ENCODE data around the gene SOWAHB. TPM values are rescaled to one million over a fixed set of nuclear protein-coding genes. Genes with fewer than 3 reads are reported as not detected.

Gene SOWAHB
- total RNA-seq, 1 experiment from 2014 or later: not detected

DNA sequence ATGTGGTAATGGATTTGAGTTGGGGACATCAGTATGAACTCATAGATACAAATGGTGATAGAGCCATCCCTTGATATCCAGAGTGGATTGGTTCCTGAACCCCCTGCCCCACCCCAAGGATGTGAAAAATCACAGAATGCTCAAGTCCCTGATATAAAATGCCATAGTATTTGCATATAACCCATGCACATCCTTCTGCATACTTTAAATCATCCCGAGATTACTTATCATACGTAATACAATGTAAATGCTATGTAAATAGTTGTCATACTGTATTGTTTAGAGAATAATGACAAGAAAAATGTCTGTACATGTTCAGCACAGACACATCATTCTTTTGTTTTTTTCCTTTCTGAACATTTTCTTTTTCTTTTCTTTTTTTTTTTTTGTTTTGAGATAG, 32.7 kb upstream of the SOWAHB start:
- DNase-seq: no peak
- no peak overlapping the region for H2AFZ ChIP-seq (ENCODE audit: low read length)
- H3K27me3 ChIP-seq (ENCODE audit: low read length): no peaks in the 10 kb centered on the region
- H3K4me2 ChIP-seq (ENCODE audit: low read depth, low read length, poor library complexity, severe bottlenecking): no peak overlapping the region
- no peak overlapping the region for H3K4me3 ChIP-seq (ENCODE audit: low read length)
- no peaks in the 10 kb centered on the region for H3K36me3 ChIP-seq (ENCODE audit: insufficient read depth, low read length)
- H3K27ac ChIP-seq (ENCODE audit: low read length): no peak overlapping the region
- H4K20me1 ChIP-seq (ENCODE audit: insufficient read depth, low read depth, low read length): no peaks in the 10 kb centered on the region
- no peaks in the 10 kb centered on the region for H3K9me3 ChIP-seq (ENCODE audit: low read length)
- H3K9me2 ChIP-seq (replicated peaks; ENCODE audit: insufficient read depth, low read length): no peaks in the 10 kb centered on the region
- H3K4me1 ChIP-seq (ENCODE audit: low read length): no peaks in the 10 kb centered on the region
- no peak overlapping the region for H3K9ac ChIP-seq (ENCODE audit: low read length)
- H3K79me2 ChIP-seq (ENCODE audit: low read length): no peaks in the 10 kb centered on the region

DNA sequence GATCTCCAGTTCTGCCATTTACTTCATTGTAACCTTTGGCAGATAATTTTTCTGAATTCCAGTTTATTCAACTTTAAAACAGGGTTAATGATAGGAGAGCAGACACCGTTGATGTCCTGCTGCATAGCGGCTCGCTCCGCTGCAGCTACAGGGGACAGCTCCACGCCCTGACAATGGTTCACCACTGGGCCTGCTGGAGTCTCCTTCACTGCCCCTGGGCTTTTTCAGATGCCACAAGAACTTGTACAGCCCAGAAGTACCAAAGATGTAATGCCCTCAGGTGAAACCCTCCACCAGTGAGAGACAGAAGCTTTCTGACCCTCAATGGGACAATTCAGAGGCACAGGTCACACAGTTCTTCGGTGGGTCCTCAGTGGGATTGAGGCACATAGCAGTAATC, 28.9 kb upstream of the SOWAHB start:
- H3K27ac ChIP-seq (ENCODE audit: low read length): no peak overlapping the region
- H3K4me2 ChIP-seq (ENCODE audit: low read depth, low read length, poor library complexity, severe bottlenecking): no peak overlapping the region
- no peaks in the 10 kb centered on the region for H3K36me3 ChIP-seq (ENCODE audit: insufficient read depth, low read length)
- H3K4me1 ChIP-seq (ENCODE audit: low read length): no peaks in the 10 kb centered on the region
- H3K79me2 ChIP-seq (ENCODE audit: low read length): no peaks in the 10 kb centered on the region
- no peaks in the 10 kb centered on the region for H3K9me3 ChIP-seq (ENCODE audit: low read length)
- no peaks in the 10 kb centered on the region for H3K9me2 ChIP-seq (replicated peaks; ENCODE audit: insufficient read depth, low read length)
- H3K9ac ChIP-seq (ENCODE audit: low read length): no peak overlapping the region
- DNase-seq: no peak
- H4K20me1 ChIP-seq (ENCODE audit: insufficient read depth, low read depth, low read length): no peaks in the 10 kb centered on the region
- no peaks in the 10 kb centered on the region for H3K27me3 ChIP-seq (ENCODE audit: low read length)
- no peak overlapping the region for H2AFZ ChIP-seq (ENCODE audit: low read length)
- no peak overlapping the region for H3K4me3 ChIP-seq (ENCODE audit: low read length)

DNA sequence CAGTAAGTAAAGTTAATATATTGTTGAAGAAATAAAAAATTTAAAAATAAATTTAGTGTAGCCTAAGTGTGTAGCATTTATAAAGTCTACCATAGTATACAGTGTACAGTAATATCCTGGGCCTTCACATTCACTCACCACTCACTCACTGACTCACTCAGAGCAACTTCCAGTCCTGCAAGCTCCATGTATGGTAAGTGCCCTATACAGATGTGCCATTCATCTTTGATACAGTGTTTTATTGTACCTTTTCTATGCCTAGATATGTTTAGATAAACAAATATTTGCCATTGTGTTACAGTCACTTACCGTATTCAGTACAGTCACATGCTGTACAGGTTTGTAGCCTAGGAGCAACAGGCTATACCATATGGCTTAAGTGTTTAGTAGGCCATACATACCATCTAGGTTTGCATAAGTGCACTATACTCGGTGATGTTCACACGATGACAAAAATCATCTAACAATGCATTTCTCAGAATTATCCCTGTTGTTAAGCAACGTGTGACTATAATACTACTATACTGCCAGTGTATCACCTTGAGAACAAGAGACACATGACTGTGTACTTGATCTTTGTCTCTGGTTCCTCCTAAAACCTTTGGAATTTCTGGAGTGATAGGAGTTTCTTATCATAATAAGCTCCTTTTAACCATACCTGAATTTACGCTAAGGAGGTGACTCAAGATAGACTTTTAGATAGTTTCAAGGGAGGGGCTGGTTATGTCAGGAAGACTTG, 25.8 kb upstream of the SOWAHB start:
- H3K9me2 ChIP-seq (replicated peaks; ENCODE audit: insufficient read depth, low read length): no peaks in the 10 kb centered on the region
- no peaks in the 10 kb centered on the region for H3K79me2 ChIP-seq (ENCODE audit: low read length)
- H2AFZ ChIP-seq (ENCODE audit: low read length): no peak overlapping the region
- H3K4me1 ChIP-seq (ENCODE audit: low read length): no peaks in the 10 kb centered on the region
- no peak for DNase-seq
- no peaks in the 10 kb centered on the region for H3K9me3 ChIP-seq (ENCODE audit: low read length)
- no peaks in the 10 kb centered on the region for H3K27me3 ChIP-seq (ENCODE audit: low read length)
- no peak overlapping the region for H3K4me3 ChIP-seq (ENCODE audit: low read length)
- H3K4me2 ChIP-seq (ENCODE audit: low read depth, low read length, poor library complexity, severe bottlenecking): no peak overlapping the region
- H3K27ac ChIP-seq (ENCODE audit: low read length): no peak overlapping the region
- H3K9ac ChIP-seq (ENCODE audit: low read length): no peak overlapping the region
- H4K20me1 ChIP-seq (ENCODE audit: insufficient read depth, low read depth, low read length): no peaks in the 10 kb centered on the region
- no peaks in the 10 kb centered on the region for H3K36me3 ChIP-seq (ENCODE audit: insufficient read depth, low read length)

DNA sequence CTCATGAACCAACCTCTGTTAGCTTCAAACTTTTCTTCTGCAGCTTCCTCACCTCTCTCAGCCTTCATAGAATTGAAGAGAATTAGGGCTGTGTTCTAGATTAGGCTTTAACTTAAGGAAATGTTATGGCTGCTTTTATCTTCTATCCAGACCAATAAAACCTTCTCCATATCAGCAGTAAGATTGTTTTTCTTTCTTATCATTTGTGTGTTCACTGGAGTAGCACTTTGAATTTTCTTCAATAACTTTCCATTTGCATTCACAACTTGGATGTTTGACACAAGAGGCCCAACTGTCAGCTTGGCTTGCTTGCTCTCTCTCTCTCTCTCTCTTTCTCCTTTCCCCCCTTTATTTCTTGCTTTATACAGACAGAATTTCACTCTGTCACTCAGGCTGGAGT, 22.8 kb upstream of the SOWAHB start:
- Histone ChIP-seq H3K27ac (ENCODE audit: low read length) (no peak overlapping the region), H4K20me1 (ENCODE audit: insufficient read depth, low read depth, low read length) (no peaks in the 10 kb centered on the region), H3K36me3 (ENCODE audit: insufficient read depth, low read length) (no peaks in the 10 kb centered on the region), H2AFZ (ENCODE audit: low read length) (no peak overlapping the region), H3K4me1 (ENCODE audit: low read length) (no peaks in the 10 kb centered on the region), H3K4me3 (ENCODE audit: low read length) (no peak overlapping the region), H3K27me3 (ENCODE audit: low read length) (no peaks in the 10 kb centered on the region), H3K9me3 (ENCODE audit: low read length) (no peaks in the 10 kb centered on the region), H3K4me2 (ENCODE audit: low read depth, low read length, poor library complexity, severe bottlenecking) (no peak overlapping the region), H3K9ac (ENCODE audit: low read length) (no peak overlapping the region), H3K79me2 (ENCODE audit: low read length) (no peaks in the 10 kb centered on the region), H3K9me2 (replicated peaks; ENCODE audit: insufficient read depth, low read length) (no peaks in the 10 kb centered on the region)
- no peak for DNase-seq

DNA sequence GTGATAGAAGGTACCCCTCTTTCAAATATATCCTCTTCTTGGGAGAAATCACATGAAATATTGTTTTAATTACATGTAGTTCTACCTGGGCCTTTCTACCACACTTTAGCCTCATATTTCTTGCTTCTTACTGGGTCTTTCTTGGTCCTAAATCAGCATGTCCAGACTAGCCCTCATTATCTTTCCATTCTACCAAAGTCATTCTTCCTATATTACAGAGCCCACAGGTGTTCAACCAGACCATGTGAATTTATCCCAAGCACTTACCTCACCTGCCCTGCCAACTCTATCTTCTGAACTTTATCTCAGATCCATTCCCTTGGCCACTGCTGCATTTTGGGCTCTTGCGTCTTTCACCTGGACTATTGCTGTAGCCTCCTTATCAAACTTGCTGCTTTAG, 11.8 kb upstream of the SOWAHB start:
- Histone ChIP-seq H3K4me2 (ENCODE audit: low read depth, low read length, poor library complexity, severe bottlenecking) (no peak overlapping the region), H3K9me3 (ENCODE audit: low read length) (no peaks in the 10 kb centered on the region), H3K79me2 (ENCODE audit: low read length) (no peaks in the 10 kb centered on the region), H3K4me3 (ENCODE audit: low read length) (no peak overlapping the region), H3K36me3 (ENCODE audit: insufficient read depth, low read length) (no peaks in the 10 kb centered on the region), H3K9me2 (replicated peaks; ENCODE audit: insufficient read depth, low read length) (no peaks in the 10 kb centered on the region), H2AFZ (ENCODE audit: low read length) (no peak overlapping the region), H3K9ac (ENCODE audit: low read length) (no peak overlapping the region), H3K4me1 (ENCODE audit: low read length) (no peaks in the 10 kb centered on the region), H3K27me3 (ENCODE audit: low read length) (no peaks in the 10 kb centered on the region), H3K27ac (ENCODE audit: low read length) (no peak overlapping the region), H4K20me1 (ENCODE audit: insufficient read depth, low read depth, low read length) (no peaks in the 10 kb centered on the region)
- DNase-seq: no peak

DNA sequence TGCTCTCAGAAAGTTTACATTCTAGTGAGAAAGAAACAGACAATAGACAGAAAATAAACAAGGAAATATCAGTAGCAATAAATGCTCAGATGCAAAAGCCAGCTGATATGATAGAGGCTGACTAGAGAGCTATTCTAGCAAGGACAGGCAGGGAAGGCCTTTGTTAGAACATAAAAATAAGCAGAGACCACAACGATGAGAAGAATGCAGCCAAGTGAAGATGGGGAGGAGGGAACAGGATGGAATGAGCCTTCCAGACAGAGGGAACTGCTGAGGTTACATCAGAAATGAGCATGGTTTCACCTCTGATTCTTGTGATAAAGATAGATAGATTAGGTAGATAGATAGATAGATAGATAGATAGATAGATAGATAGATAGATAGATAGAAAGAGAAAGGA, 7.6 kb upstream of the SOWAHB start:
- no peaks in the 10 kb centered on the region for H3K9me2 ChIP-seq (replicated peaks; ENCODE audit: insufficient read depth, low read length)
- no peak overlapping the region for H2AFZ ChIP-seq (ENCODE audit: low read length)
- no peak overlapping the region for H3K4me2 ChIP-seq (ENCODE audit: low read depth, low read length, poor library complexity, severe bottlenecking)
- no peaks in the 10 kb centered on the region for H3K27me3 ChIP-seq (ENCODE audit: low read length)
- no peaks in the 10 kb centered on the region for H3K36me3 ChIP-seq (ENCODE audit: insufficient read depth, low read length)
- DNase-seq: no peak
- no peaks in the 10 kb centered on the region for H4K20me1 ChIP-seq (ENCODE audit: insufficient read depth, low read depth, low read length)
- H3K9me3 ChIP-seq (ENCODE audit: low read length): no peaks in the 10 kb centered on the region
- no peaks in the 10 kb centered on the region for H3K4me1 ChIP-seq (ENCODE audit: low read length)
- no peak overlapping the region for H3K9ac ChIP-seq (ENCODE audit: low read length)
- no peak overlapping the region for H3K27ac ChIP-seq (ENCODE audit: low read length)
- H3K4me3 ChIP-seq (ENCODE audit: low read length): no peak overlapping the region
- H3K79me2 ChIP-seq (ENCODE audit: low read length): no peaks in the 10 kb centered on the region

DNA sequence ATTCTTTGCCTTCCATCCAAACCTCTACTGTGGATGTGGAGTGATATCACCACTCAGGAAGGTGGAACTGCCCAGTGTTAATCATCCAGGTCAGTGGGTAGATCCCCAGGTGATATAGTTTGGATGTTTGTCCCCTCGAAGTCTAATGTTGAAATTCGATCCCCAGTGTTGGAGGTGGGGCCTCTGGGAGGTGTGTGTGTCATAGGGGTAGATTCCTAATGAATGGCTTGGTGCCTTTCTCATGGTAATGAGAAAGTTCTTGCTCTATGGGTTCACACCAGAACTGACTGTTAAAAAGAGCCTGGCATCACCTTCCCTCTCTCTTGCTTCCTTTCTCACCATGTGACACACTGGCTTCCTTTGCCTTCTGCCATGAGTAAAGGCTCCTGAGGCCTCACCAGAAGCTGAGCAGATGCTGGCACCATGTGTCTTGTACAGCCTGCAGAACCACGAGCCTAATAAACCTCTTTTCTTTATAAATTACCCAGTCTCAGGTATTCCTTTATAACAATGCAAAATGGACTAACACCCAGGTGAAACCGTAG, 6.8 kb upstream of the SOWAHB start:
- DNase-seq: no peak
- H3K36me3 ChIP-seq (ENCODE audit: insufficient read depth, low read length): no peaks in the 10 kb centered on the region

DNA sequence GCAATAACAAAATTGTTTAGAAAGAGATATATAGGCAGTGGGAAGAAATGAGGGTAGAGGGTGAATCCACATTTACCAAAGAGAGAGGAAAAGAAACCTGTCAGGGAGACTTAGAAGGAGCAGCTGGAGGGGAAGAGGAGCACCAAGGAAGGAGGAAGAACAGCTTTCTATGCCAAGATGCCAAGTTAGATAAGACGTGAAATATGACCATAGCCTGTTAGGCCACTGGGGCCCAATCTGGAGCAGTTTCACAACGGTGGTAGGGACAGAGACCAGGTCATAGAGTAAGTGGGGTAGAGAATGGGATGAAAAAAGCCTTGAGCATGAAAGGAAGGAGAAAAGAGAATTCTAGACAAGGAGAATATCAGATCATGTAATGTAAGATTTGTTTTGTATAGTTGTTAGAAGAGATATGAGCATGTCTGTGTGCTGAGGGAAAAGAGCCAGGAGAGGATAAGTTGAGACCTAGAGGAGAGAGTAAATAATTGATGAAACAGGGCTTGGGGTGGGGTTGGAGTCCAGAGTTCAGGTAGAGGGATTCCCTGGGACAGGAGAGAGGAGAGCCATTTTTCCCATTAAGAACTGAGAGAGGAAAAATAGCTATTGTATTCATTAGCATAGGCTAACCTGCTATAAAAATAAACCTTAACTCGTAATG, 4.4 kb upstream of the SOWAHB start:
- H3K9me3 ChIP-seq (ENCODE audit: low read length): no peaks in the 10 kb centered on the region
- no peaks in the 10 kb centered on the region for H3K4me1 ChIP-seq (ENCODE audit: low read length)
- no peaks in the 10 kb centered on the region for H3K36me3 ChIP-seq (ENCODE audit: insufficient read depth, low read length)
- no peaks in the 10 kb centered on the region for H4K20me1 ChIP-seq (ENCODE audit: insufficient read depth, low read depth, low read length)
- H3K27ac ChIP-seq (ENCODE audit: low read length): no peak overlapping the region
- no peaks in the 10 kb centered on the region for H3K27me3 ChIP-seq (ENCODE audit: low read length)
- no peaks in the 10 kb centered on the region for H3K79me2 ChIP-seq (ENCODE audit: low read length)
- no peak overlapping the region for H3K4me2 ChIP-seq (ENCODE audit: low read depth, low read length, poor library complexity, severe bottlenecking)
- H3K9me2 ChIP-seq (replicated peaks; ENCODE audit: insufficient read depth, low read length): no peaks in the 10 kb centered on the region
- no peak overlapping the region for H3K4me3 ChIP-seq (ENCODE audit: low read length)
- no peak overlapping the region for H2AFZ ChIP-seq (ENCODE audit: low read length)
- DNase-seq: no peak
- no peak overlapping the region for H3K9ac ChIP-seq (ENCODE audit: low read length)

More for the DNA sequence above, 6.8 kb upstream of the SOWAHB start:
- no peak overlapping the region for H3K4me2 ChIP-seq (ENCODE audit: low read depth, low read length, poor library complexity, severe bottlenecking)
- no peaks in the 10 kb centered on the region for H3K27me3 ChIP-seq (ENCODE audit: low read length)
- H3K79me2 ChIP-seq (ENCODE audit: low read length): no peaks in the 10 kb centered on the region
- H3K9me3 ChIP-seq (ENCODE audit: low read length): no peaks in the 10 kb centered on the region
- H3K27ac ChIP-seq (ENCODE audit: low read length): no peak overlapping the region
- no peaks in the 10 kb centered on the region for H3K4me1 ChIP-seq (ENCODE audit: low read length)
- H3K9me2 ChIP-seq (replicated peaks; ENCODE audit: insufficient read depth, low read length): no peaks in the 10 kb centered on the region
- no peak overlapping the region for H3K9ac ChIP-seq (ENCODE audit: low read length)
- H2AFZ ChIP-seq (ENCODE audit: low read length): no peak overlapping the region
- no peak overlapping the region for H3K4me3 ChIP-seq (ENCODE audit: low read length)
- H4K20me1 ChIP-seq (ENCODE audit: insufficient read depth, low read depth, low read length): no peaks in the 10 kb centered on the region
